ENCODE results near the gene RNU7-1. TPM values are rescaled to one million over a fixed set of nuclear protein-coding genes. Genes with fewer than 3 reads are reported as not detected.

Gene RNU7-1
- total and polyA plus RNA-seq, 9 of the 15 experiments (the other 6 are each of a cell fraction or from before 2014, with no cell fraction given): not detected

DNA sequence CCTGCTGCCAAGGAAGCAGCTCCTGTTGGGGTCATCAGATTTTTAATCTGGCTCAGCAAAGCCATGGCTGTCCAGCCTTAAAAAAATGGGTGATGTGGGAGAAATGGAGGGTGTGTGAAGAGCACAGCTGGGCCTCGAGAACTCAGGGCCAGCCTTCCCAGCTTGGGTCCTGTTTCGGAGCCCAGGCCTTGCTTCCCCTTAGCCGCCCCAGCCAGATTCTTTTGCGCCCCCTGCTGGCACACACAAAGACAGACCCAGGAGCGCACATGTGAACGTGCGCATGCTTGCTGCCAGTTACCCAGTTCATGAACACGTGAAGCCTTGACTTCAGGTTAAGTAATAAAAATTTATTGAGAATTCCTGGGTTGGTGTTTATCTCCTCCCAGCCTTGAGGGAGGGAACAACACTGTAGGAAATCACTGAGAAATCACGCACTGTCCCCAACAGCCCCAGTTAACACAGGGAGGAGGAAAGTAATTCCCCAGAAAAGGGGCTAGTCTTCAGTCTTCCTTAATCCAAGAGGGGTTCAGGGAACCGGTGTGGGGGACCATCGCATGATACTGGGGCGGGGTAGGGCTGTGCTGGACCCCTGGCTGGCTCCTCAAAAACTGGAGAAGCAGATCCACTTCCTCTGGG is 21.5 kb downstream of the RNU7-1 start (continued):
- TF ChIP-seq, protein P1, sequence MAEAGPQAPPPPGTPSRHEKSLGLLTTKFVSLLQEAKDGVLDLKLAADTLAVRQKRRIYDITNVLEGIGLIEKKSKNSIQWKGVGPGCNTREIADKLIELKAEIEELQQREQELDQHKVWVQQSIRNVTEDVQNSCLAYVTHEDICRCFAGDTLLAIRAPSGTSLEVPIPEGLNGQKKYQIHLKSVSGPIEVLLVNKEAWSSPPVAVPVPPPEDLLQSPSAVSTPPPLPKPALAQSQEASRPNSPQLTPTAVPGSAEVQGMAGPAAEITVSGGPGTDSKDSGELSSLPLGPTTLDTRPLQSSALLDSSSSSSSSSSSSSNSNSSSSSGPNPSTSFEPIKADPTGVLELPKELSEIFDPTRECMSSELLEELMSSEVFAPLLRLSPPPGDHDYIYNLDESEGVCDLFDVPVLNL (CRISPR knock-in tag; IDR thresholded peaks at IDR 0.05; ENCODE audit: low read depth): no peak
- TF ChIP-seq, protein P2, sequence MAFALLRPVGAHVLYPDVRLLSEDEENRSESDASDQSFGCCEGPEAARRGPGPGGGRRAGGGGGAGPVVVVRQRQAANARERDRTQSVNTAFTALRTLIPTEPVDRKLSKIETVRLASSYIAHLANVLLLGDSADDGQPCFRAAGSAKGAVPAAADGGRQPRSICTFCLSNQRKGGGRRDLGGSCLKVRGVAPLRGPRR (CRISPR knock-in tag; IDR thresholded peaks at IDR 0.05): no peak
- TF ChIP-seq KLF10 (CRISPR knock-in tag; IDR thresholded peaks at IDR 0.05) (no peak), DPF2 (IDR thresholded peaks at IDR 0.05) (no peak), SMAD4 (CRISPR knock-in tag; conservative IDR thresholded peaks at IDR 0.05) (0 out of 2 replicates have a peak, but pooled peaks have one; percentile 49), NR4A1 (CRISPR knock-in tag; IDR thresholded peaks at IDR 0.05) (peak; percentile 75; the same call in 1 of the 2 replicates), NR4A1 (tag; IDR thresholded peaks at IDR 0.05) (no peak), TAF1 (IDR thresholded peaks at IDR 0.05; ENCODE audit: control insufficient read depth, extremely low read depth, insufficient read depth, low read length, severe bottlenecking) (peak; percentile 32), XRCC5 (IDR thresholded peaks at IDR 0.05; ENCODE audit: low read depth, low read length) (peak; percentile 85; the same call in 1 of the 2 replicates), KLF6 (CRISPR knock-in tag; IDR thresholded peaks at IDR 0.05; ENCODE audit: borderline replicate concordance) (0 out of 2 replicates have a peak, but pooled peaks have one; percentile 46), ZNF232 (CRISPR knock-in tag; IDR thresholded peaks at IDR 0.05) (no peak), STAT5B (CRISPR knock-in tag; IDR thresholded peaks at IDR 0.05) (no peak), TCF3 (CRISPR knock-in tag; IDR thresholded peaks at IDR 0.05) (no peak), NCOA4 (IDR thresholded peaks at IDR 0.05; ENCODE audit: partially characterized antibody) (no peak), ZNF583 (CRISPR knock-in tag; IDR thresholded peaks at IDR 0.05) (0 out of 2 replicates have a peak, but pooled peaks have one; percentile 68), CBX2 (IDR thresholded peaks at IDR 0.05; ENCODE audit: insufficient read depth, low read length, poor library complexity, severe bottlenecking) (no peak), BRCA1 (IDR thresholded peaks at IDR 0.05) (no peak), BRCA1 (CRISPR knock-in tag; IDR thresholded peaks at IDR 0.05) (no peak), NR3C1 (CRISPR knock-in tag; IDR thresholded peaks at IDR 0.05) (no peak)
- TF ChIP-seq, protein P3, sequence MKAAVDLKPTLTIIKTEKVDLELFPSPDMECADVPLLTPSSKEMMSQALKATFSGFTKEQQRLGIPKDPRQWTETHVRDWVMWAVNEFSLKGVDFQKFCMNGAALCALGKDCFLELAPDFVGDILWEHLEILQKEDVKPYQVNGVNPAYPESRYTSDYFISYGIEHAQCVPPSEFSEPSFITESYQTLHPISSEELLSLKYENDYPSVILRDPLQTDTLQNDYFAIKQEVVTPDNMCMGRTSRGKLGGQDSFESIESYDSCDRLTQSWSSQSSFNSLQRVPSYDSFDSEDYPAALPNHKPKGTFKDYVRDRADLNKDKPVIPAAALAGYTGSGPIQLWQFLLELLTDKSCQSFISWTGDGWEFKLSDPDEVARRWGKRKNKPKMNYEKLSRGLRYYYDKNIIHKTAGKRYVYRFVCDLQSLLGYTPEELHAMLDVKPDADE (conservative IDR thresholded peaks at IDR 0.05; ENCODE audit: control insufficient read depth, low read depth, low read length): no peak
- TF ChIP-seq, protein P4, sequence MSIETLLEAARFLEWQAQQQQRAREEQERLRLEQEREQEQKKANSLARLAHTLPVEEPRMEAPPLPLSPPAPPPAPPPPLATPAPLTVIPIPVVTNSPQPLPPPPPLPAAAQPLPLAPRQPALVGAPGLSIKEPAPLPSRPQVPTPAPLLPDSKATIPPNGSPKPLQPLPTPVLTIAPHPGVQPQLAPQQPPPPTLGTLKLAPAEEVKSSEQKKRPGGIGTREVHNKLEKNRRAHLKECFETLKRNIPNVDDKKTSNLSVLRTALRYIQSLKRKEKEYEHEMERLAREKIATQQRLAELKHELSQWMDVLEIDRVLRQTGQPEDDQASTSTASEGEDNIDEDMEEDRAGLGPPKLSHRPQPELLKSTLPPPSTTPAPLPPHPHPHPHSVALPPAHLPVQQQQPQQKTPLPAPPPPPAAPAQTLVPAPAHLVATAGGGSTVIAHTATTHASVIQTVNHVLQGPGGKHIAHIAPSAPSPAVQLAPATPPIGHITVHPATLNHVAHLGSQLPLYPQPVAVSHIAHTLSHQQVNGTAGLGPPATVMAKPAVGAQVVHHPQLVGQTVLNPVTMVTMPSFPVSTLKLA (conservative IDR thresholded peaks at IDR 0.05): peak; percentile 84 to 86
- TF ChIP-seq, protein P5, sequence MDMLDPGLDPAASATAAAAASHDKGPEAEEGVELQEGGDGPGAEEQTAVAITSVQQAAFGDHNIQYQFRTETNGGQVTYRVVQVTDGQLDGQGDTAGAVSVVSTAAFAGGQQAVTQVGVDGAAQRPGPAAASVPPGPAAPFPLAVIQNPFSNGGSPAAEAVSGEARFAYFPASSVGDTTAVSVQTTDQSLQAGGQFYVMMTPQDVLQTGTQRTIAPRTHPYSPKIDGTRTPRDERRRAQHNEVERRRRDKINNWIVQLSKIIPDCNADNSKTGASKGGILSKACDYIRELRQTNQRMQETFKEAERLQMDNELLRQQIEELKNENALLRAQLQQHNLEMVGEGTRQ (CRISPR knock-in tag; IDR thresholded peaks at IDR 0.05): peak; percentile 33; the same call in 1 of the 2 replicates

Data from K562 (cell line).